GM12891 (cell line): ENCODE measurements around the gene TGFA.

Experiments
- PAX5 ChIP-seq: IDR thresholded peaks from 2 replicates; pipeline ENCODE4 v1.6.1; 2011; ENCODE audit warnings: low read length, moderate library complexity, mild to moderate bottlenecking; ENCODE audit not compliant: insufficient read depth, severe bottlenecking
- POLR2A ChIP-seq: IDR thresholded peaks from 2 replicates; pipeline ENCODE4 v1.6.1; 2011; ENCODE audit warnings: low read depth, low read length, control low read depth
- POLR2AphosphoS5 ChIP-seq: IDR thresholded peaks from 2 replicates; pipeline ENCODE4 v1.6.1; 2011; ENCODE audit warnings: low read depth, low read length, control low read depth
- POU2F2 ChIP-seq: IDR thresholded peaks from 2 replicates; pipeline ENCODE4 v1.6.1; 2011; ENCODE audit warnings: low read depth, mild to moderate bottlenecking, control low read depth, low read length, moderate library complexity
- SPI1 ChIP-seq: IDR thresholded peaks from 2 replicates; pipeline ENCODE4 v1.6.1; 2011; ENCODE audit warnings: low read depth, low read length, control low read depth
- TAF1 ChIP-seq: IDR thresholded peaks from 2 replicates; pipeline ENCODE4 v1.6.1; 2011; ENCODE audit warnings: low read depth, low read length, control low read depth

GRCh38 chr2:70561893-70562292 lies 8.3 kb upstream of the TGFA start:
- TF ChIP-seq POLR2A (no peak), TAF1 (no peak), POLR2AphosphoS5 (no peak), SPI1 (no peak), PAX5 (no peak), POU2F2 (no peak)
